ENCODE measurements around the gene GPC5. TPM values are rescaled to one million over a fixed set of nuclear protein-coding genes. Genes with fewer than 3 reads are reported as not detected.

GPC5 gene
- total and polyA plus RNA-seq, 2 experiments from 2014 or later: 0.32 TPM; not detected in 1

DNA sequence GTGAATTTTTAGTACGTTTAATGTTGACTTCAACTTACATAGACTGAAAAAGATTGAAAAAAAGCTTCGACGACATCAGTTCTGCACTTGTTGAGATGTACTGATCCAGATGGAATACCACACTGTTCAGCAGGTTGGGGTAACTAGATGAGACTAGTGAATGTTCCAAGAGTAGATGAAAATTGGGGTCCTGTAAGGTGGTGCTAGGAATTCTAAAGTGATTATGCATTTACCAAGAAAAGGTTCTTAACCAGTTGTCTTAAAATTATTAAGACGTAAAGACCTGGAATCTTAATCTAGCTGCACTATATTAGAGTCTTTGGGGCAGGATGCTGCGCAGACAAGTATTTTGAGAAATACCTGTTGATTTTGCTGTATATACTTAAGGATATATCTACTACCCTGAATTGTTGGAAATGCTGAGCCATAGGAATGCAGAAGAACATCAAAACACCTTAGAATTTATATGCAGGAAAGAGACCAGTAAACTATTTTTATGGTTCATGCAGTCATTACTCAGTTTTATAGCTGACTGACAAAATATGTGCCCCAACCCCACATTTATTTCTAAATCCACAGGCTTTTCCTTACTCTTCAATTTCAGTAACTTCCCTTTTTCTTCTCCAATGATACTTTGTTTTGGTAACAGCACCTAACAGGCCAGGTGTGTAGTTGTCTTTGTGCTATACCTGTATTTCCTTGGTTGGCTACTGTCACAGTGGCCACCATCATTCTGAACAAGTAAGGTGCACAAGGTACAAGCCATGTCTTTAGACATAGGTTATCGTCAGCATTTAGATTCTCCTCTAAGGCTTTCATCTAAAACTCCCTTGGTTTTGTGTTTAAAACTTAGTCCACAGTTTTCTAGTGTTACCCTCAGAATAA is 42.4 kb upstream of the GPC5 start:
- no peak for DNase-seq
- peaks cover 22% of the 10 kb centered on the region for H3K79me2 ChIP-seq (ENCODE audit: insufficient read depth)
- no peak overlapping the region for H2AFZ ChIP-seq
- H3K9ac ChIP-seq: no peak overlapping the region
- H3K4me2 ChIP-seq (ENCODE audit: unreplicated experiment): no peak overlapping the region
- H3K9me3 ChIP-seq (ENCODE audit: low read depth): no peaks in the 10 kb centered on the region
- H3K9me2 ChIP-seq (ENCODE audit: insufficient read depth): no peaks in the 10 kb centered on the region
- H3K4me1 ChIP-seq (ENCODE audit: insufficient read depth): no peaks in the 10 kb centered on the region
- H3K27me3 ChIP-seq (replicated peaks; ENCODE audit: insufficient read depth): no peaks in the 10 kb centered on the region
- in situ Hi-C loops (cut with MboI): no loop called here
- WGBS, 2 experiments (ENCODE audit: low coverage in 1 of 2, low lambda C conversion rate in 2 of 2, missing lambda C conversion rate in 2 of 2): 96 to 99% methylated on average over 6 of the region's 6 CpGs
- peaks cover 27% of the 10 kb centered on the region; the same call in 1 of the 2 replicates for H3F3A ChIP-seq (ENCODE audit: insufficient read depth)
- H3K27ac ChIP-seq: no peak overlapping the region
- H3K36me3 ChIP-seq (ENCODE audit: low read depth): peaks cover 57% of the 10 kb centered on the region
- no peak overlapping the region for H3K4me3 ChIP-seq
- TF ChIP-seq EZH2phosphoT487 (IDR thresholded peaks at IDR 0.05; ENCODE audit: insufficient read depth, low read depth): no peak
- no peak for TF ChIP-seq EZH2 (IDR thresholded peaks at IDR 0.05; ENCODE audit: insufficient read depth, poor library complexity, severe bottlenecking)
- no peaks in the 10 kb centered on the region for H4K20me1 ChIP-seq (ENCODE audit: insufficient read depth)

DNA sequence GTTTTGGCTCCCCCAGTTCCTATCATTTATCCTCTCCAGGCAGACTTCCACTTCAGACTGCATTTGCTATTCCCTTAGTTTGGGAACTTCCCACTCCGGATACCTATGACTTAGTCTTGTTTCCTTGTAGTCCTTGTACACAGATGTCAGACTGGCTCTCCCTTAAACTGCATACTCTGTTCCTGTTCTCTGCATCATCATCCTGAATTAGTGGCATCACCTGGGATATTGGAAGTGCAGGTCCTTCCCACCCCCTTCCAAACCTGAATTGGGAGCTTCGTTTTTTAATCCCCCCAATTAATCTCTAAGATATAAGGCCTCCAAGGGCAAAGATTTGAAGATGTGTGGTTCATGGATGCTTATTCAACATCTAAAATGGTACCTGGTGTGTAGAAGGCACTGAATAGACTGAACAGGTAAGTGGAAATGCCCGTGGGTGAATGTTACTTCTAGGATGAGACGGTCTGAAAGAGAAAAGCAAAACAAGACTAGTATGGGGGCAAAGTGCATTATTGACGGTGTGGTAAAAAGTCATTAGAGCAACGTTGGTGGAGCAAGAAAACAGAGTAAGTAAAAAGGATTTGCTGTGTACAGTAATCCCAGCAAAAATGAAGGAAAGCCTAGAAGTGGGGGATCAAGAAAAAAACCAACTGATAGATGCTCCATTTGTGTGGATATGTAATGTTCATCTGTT is 41.4 kb upstream of the GPC5 start:
- in situ Hi-C loops (cut with MboI): no loop called here
- H3K4me1 ChIP-seq (ENCODE audit: insufficient read depth): no peaks in the 10 kb centered on the region
- peaks cover 35% of the 10 kb centered on the region; the same call in 1 of the 2 replicates for H3F3A ChIP-seq (ENCODE audit: insufficient read depth)
- no peaks in the 10 kb centered on the region for H4K20me1 ChIP-seq (ENCODE audit: insufficient read depth)
- no peaks in the 10 kb centered on the region for H3K9me3 ChIP-seq (ENCODE audit: low read depth)
- no peak overlapping the region for H3K9ac ChIP-seq
- no peak overlapping the region for H3K4me3 ChIP-seq
- H3K79me2 ChIP-seq (ENCODE audit: insufficient read depth): peaks cover 12% of the 10 kb centered on the region
- TF ChIP-seq EZH2phosphoT487 (IDR thresholded peaks at IDR 0.05; ENCODE audit: insufficient read depth, low read depth) (no peak), EZH2 (IDR thresholded peaks at IDR 0.05; ENCODE audit: insufficient read depth, poor library complexity, severe bottlenecking) (no peak)
- no peak overlapping the region for H3K4me2 ChIP-seq (ENCODE audit: unreplicated experiment)
- no peaks in the 10 kb centered on the region for H3K9me2 ChIP-seq (ENCODE audit: insufficient read depth)
- 78 to 79% methylated on average over 6 of the region's 6 CpGs for WGBS, 2 experiments (ENCODE audit: low coverage in 1 of 2, low lambda C conversion rate in 2 of 2, missing lambda C conversion rate in 2 of 2)
- no peak for DNase-seq
- H2AFZ ChIP-seq: no peak overlapping the region
- H3K36me3 ChIP-seq (ENCODE audit: low read depth): peaks cover 50% of the 10 kb centered on the region
- H3K27me3 ChIP-seq (replicated peaks; ENCODE audit: insufficient read depth): no peaks in the 10 kb centered on the region
- no peak overlapping the region for H3K27ac ChIP-seq

DNA sequence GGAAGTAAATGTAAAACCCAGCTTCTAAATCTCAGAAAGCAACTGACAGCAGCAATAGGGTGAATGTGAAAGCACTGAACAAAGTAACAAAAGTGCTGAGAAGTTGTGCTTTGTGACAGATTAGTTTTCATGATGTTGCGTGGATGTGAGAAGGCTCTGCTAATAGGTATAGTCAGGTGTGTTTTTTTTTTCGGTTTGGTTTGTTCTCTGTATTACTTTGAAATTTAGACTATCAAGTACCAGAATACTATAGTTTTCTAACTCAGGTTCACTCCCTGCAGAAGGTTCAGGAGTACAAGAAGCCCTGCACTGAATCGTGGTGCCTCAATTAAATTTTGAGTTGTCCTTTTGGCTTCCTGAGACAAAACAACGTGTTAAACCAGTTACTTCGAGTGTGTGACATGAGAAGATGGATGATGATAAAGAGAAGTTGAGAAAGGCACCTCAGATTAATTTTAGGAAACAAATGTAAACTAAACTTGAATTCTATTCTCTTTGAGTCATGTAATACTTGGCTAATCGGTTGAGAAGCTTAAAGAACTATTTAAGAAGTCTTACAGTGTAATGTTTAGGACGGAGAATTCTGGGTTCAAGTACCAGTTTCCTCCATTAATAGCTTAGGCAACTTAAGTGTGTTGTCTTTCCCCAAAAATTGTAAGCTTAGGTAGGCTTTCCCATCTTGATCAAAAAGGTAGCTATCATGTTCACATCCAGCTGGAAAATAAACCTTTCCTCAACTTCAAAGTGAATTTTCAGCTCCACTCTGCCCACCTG is 40.6 kb upstream of the GPC5 start:
- Histone ChIP-seq H3F3A (ENCODE audit: insufficient read depth) (peaks cover 37% of the 10 kb centered on the region; the same call in 1 of the 2 replicates), H3K36me3 (ENCODE audit: low read depth) (peaks cover 43% of the 10 kb centered on the region), H3K9me3 (ENCODE audit: low read depth) (no peaks in the 10 kb centered on the region), H4K20me1 (ENCODE audit: insufficient read depth) (no peaks in the 10 kb centered on the region), H3K9me2 (ENCODE audit: insufficient read depth) (no peaks in the 10 kb centered on the region), H3K4me1 (ENCODE audit: insufficient read depth) (no peaks in the 10 kb centered on the region), H3K4me3 (no peak overlapping the region), H3K4me2 (ENCODE audit: unreplicated experiment) (no peak overlapping the region), H3K27me3 (replicated peaks; ENCODE audit: insufficient read depth) (no peaks in the 10 kb centered on the region), H3K27ac (no peak overlapping the region), H3K79me2 (ENCODE audit: insufficient read depth) (peaks cover 6% of the 10 kb centered on the region; the same call in 1 of the 2 replicates), H3K9ac (no peak overlapping the region), H2AFZ (no peak overlapping the region)
- no peak for TF ChIP-seq EZH2 (IDR thresholded peaks at IDR 0.05; ENCODE audit: insufficient read depth, poor library complexity, severe bottlenecking)
- no peak for TF ChIP-seq EZH2phosphoT487 (IDR thresholded peaks at IDR 0.05; ENCODE audit: insufficient read depth, low read depth)
- in situ Hi-C loops (cut with MboI): no loop called here
- 77 to 81% methylated on average over 7 of the region's 7 CpGs for WGBS, 2 experiments (ENCODE audit: low coverage in 1 of 2, low lambda C conversion rate in 2 of 2, missing lambda C conversion rate in 2 of 2)
- no peak for DNase-seq

DNA sequence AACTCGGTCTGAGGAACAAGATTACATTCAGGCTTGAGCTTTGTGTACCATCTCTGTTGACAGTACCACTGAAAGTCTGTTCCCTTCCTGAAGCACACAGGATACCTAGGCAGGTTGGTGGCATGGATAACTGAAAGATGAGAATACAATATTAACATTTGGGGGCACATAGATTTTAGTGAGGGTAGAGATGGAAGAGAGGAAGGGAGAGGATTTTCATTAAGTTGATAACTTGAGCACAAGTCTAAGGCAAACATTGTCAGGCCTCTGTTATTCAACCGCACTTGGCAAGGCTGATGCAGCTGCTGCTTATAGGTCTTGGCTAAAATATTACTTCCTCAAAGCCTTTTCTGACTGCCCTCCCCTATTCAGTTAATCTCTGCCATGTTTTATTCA is 40.0 kb upstream of the GPC5 start:
- H3K4me1 ChIP-seq (ENCODE audit: insufficient read depth): no peaks in the 10 kb centered on the region
- H3K9me3 ChIP-seq (ENCODE audit: low read depth): no peaks in the 10 kb centered on the region
- 97 to 98% methylated on average over 2 of the region's 2 CpGs for WGBS, 2 experiments (ENCODE audit: low coverage in 1 of 2, low lambda C conversion rate in 2 of 2, missing lambda C conversion rate in 2 of 2)
- no peak overlapping the region for H2AFZ ChIP-seq
- in situ Hi-C loops (cut with MboI): no loop called here
- no peak overlapping the region for H3K4me3 ChIP-seq
- no peaks in the 10 kb centered on the region for H3K9me2 ChIP-seq (ENCODE audit: insufficient read depth)
- H3K36me3 ChIP-seq (ENCODE audit: low read depth): peaks cover 39% of the 10 kb centered on the region
- H3K9ac ChIP-seq: no peak overlapping the region
- DNase-seq: no peak
- H3K27ac ChIP-seq: no peak overlapping the region
- H3K4me2 ChIP-seq (ENCODE audit: unreplicated experiment): no peak overlapping the region
- TF ChIP-seq EZH2 (IDR thresholded peaks at IDR 0.05; ENCODE audit: insufficient read depth, poor library complexity, severe bottlenecking) (no peak), EZH2phosphoT487 (IDR thresholded peaks at IDR 0.05; ENCODE audit: insufficient read depth, low read depth) (no peak)
- peaks cover 34% of the 10 kb centered on the region; the same call in 1 of the 2 replicates for H3F3A ChIP-seq (ENCODE audit: insufficient read depth)
- H4K20me1 ChIP-seq (ENCODE audit: insufficient read depth): no peaks in the 10 kb centered on the region
- H3K27me3 ChIP-seq (replicated peaks; ENCODE audit: insufficient read depth): no peaks in the 10 kb centered on the region
- 0 out of 2 replicates have a peak, but pooled peaks cover 2% of the 10 kb centered on the region for H3K79me2 ChIP-seq (ENCODE audit: insufficient read depth)

Data from GM23248 (cell line).